H9 (cell line): ENCODE results near the gene PDE4DIP. TPM values are rescaled to one million over a fixed set of nuclear protein-coding genes. Genes with fewer than 3 reads are reported as not detected.
"Not testable (repeated sequence)": the region's sequence is repeated elsewhere in the genome, so short reads cannot be mapped to it uniquely, and the experiment has no call there.

Experiments used
- DNase-seq: peaks from one replicate; pipeline ENCODE4 v3.0.0-alpha.2; 2017
- H2AFZ ChIP-seq: one replicate; pipeline ENCODE4 v1.6.1; 2013; ENCODE audit warnings: mild to moderate bottlenecking, low read length, control low read depth, moderate library complexity
- H2AK5ac ChIP-seq: 2 replicates; pipeline ENCODE4 v1.6.1; 2013; ENCODE audit warnings: low read length, control low read depth, mixed read lengths; ENCODE audit not compliant: insufficient read length
- H2BK120ac ChIP-seq: one replicate; pipeline ENCODE4 v1.6.1; 2013; ENCODE audit warnings: low read depth, mild to moderate bottlenecking, low read length, control low read depth, inconsistent platforms; ENCODE audit not compliant: poor library complexity, severe bottlenecking
- H2BK12ac ChIP-seq: 2 replicates; pipeline ENCODE4 v1.6.1; 2013; ENCODE audit warnings: low read length, control low read depth, mixed read lengths, low read depth; ENCODE audit not compliant: insufficient read length
- H2BK15ac ChIP-seq: 2 replicates; pipeline ENCODE4 v1.6.1; 2013; ENCODE audit warnings: low read depth, low read length, control low read depth
- H2BK20ac ChIP-seq: one replicate; pipeline ENCODE4 v1.6.1; 2013; ENCODE audit warnings: low read depth, mild to moderate bottlenecking, low read length, control low read depth, inconsistent platforms; ENCODE audit not compliant: poor library complexity, severe bottlenecking
- H2BK5ac ChIP-seq: 2 replicates; pipeline ENCODE4 v1.6.1; 2013; ENCODE audit warnings: low read length, control low read depth, mixed read lengths; ENCODE audit not compliant: insufficient read length
- H3K14ac ChIP-seq: 2 replicates; pipeline ENCODE4 v1.6.1; 2013; ENCODE audit warnings: low read length, control low read depth; ENCODE audit not compliant: insufficient read depth
- H3K18ac ChIP-seq: 2 replicates; pipeline ENCODE4 v1.6.1; 2013; ENCODE audit warnings: low read depth, mild to moderate bottlenecking, mixed read lengths, low read length, control low read depth; ENCODE audit not compliant: insufficient read length
- H3K23ac ChIP-seq: 2 replicates; pipeline ENCODE4 v1.6.1; 2013; ENCODE audit warnings: low read length, control low read depth, mixed read lengths, low read depth; ENCODE audit not compliant: insufficient read length
- H3K23me2 ChIP-seq: 2 replicates; pipeline ENCODE4 v1.6.1; 2013; ENCODE audit warnings: low read depth, mild to moderate bottlenecking, mixed read lengths, low read length, control low read depth; ENCODE audit not compliant: insufficient read length, poor library complexity, severe bottlenecking
- H3K27ac ChIP-seq: 2 replicates; pipeline ENCODE4 v1.5.1; 2013; ENCODE audit warnings: low read length, control low read depth, mixed read lengths, low read depth; ENCODE audit not compliant: insufficient read length
- H3K27me3 ChIP-seq: 2 replicates; pipeline ENCODE4 v1.6.1; 2013; ENCODE audit warnings: low read length, control low read depth, inconsistent platforms; ENCODE audit not compliant: insufficient read depth
- H3K4ac ChIP-seq: 2 replicates; pipeline ENCODE4 v1.6.1; 2013; ENCODE audit warnings: low read depth, mild to moderate bottlenecking, control low read depth, inconsistent platforms, low read length, moderate library complexity
- H3K4me1 ChIP-seq: 2 replicates; pipeline ENCODE4 v1.6.1; 2013; ENCODE audit warnings: low read length, control low read depth, inconsistent platforms; ENCODE audit not compliant: insufficient read depth
- H3K4me2 ChIP-seq: 2 replicates; pipeline ENCODE4 v1.6.1; 2013; ENCODE audit warnings: low read length, control low read depth, mixed read lengths; ENCODE audit not compliant: insufficient read length, insufficient read depth
- H3K56ac ChIP-seq: 2 replicates; pipeline ENCODE4 v1.6.1; 2013; ENCODE audit warnings: low read depth, mild to moderate bottlenecking, mixed read lengths, low read length, control low read depth; ENCODE audit not compliant: insufficient read length
- H3K79me1 ChIP-seq: 2 replicates; pipeline ENCODE4 v1.6.1; 2013; ENCODE audit warnings: low read depth, mild to moderate bottlenecking, moderate library complexity, low read length, control low read depth, inconsistent platforms; ENCODE audit not compliant: insufficient read depth, poor library complexity, severe bottlenecking
- H3K79me2 ChIP-seq: 2 replicates; pipeline ENCODE4 v1.6.1; 2013; ENCODE audit warnings: low read length, control low read depth, inconsistent platforms; ENCODE audit not compliant: insufficient read depth
- H3K9ac ChIP-seq: 2 replicates; pipeline ENCODE4 v1.6.1; 2013; ENCODE audit warnings: low read length, control low read depth, mixed read lengths; ENCODE audit not compliant: insufficient read length; ENCODE audit errors: extremely low read depth
- H3K9me3 ChIP-seq: one replicate; pipeline ENCODE4 v1.6.1; 2013; ENCODE audit warnings: low read depth, low read length, inconsistent platforms; ENCODE audit not compliant: control insufficient read depth
- H3T11ph ChIP-seq: one replicate; pipeline ENCODE4 v1.6.1; 2013; ENCODE audit warnings: mild to moderate bottlenecking, low read length, control low read depth, inconsistent platforms
- H4K20me1 ChIP-seq: one replicate; pipeline ENCODE4 v1.6.1; 2013; ENCODE audit not compliant: control insufficient read depth, insufficient read length, insufficient read depth
- H4K5ac ChIP-seq: 2 replicates; pipeline ENCODE4 v1.6.1; 2013; ENCODE audit warnings: low read depth, mild to moderate bottlenecking, mixed read lengths, low read length, control low read depth; ENCODE audit not compliant: insufficient read length
- H4K8ac ChIP-seq: replicated peaks from 2 replicates; pipeline ENCODE4 v1.6.1; 2013; ENCODE audit warnings: low read length, control low read depth, mixed read lengths, low read depth; ENCODE audit not compliant: insufficient read length
- H4K91ac ChIP-seq: 2 replicates; pipeline ENCODE4 v1.6.1; 2013; ENCODE audit warnings: low read depth, mild to moderate bottlenecking, moderate library complexity, mixed read lengths, low read length, control low read depth; ENCODE audit not compliant: insufficient read length
- H3K27ac Mint-ChIP-seq, 3 experiments: 2 replicates in 2 of 3; 3 replicates in 1 of 3; pipeline ENCODE4 v1.8.0; 2020 to 2021; ENCODE audit warnings: mixed read lengths in 3 of 3, mild to moderate bottlenecking in 1 of 3, moderate library complexity in 1 of 3
- H3K27me3 Mint-ChIP-seq: 2 replicates; pipeline ENCODE4 v1.8.0; 2021; ENCODE audit warnings: low read depth, mild to moderate bottlenecking, moderate library complexity, mixed read lengths
- H3K36me3 Mint-ChIP-seq, 3 experiments: 2 replicates in 2 of 3; 3 replicates in 1 of 3; pipeline ENCODE4 v1.8.0; 2020 to 2021; ENCODE audit warnings: low read depth in 3 of 3, mixed read lengths in 3 of 3; ENCODE audit not compliant: insufficient read depth in 1 of 3
- H3K4me1 Mint-ChIP-seq, 2 experiments: 2 replicates each; pipeline ENCODE4 v1.8.0; 2020; ENCODE audit warnings: mixed read lengths in 2 of 2
- H3K4me3 Mint-ChIP-seq, 2 experiments: 2 replicates in 1 of 2; 3 replicates in 1 of 2; pipeline ENCODE4 v1.8.0; 2020 to 2021; ENCODE audit warnings: mild to moderate bottlenecking in 2 of 2, mixed read lengths in 2 of 2, moderate library complexity in 1 of 2
- H3K9me3 Mint-ChIP-seq, 2 experiments: 2 replicates in 1 of 2; 3 replicates in 1 of 2; pipeline ENCODE4 v1.8.0; 2020; ENCODE audit warnings: mild to moderate bottlenecking in 2 of 2, mixed read lengths in 2 of 2, moderate library complexity in 1 of 2
- WGBS: extraction: QIAGEN DNeasy Blood & Tissue Kit; methylation state at CpG from one replicate; pipeline ENCODE4 v1.1.7; 2013; ENCODE audit warnings: missing lambda C conversion rate, low lambda C conversion rate, mixed read lengths; ENCODE audit not compliant: insufficient read length; ENCODE audit errors: extremely low coverage; 5-methylcytosine and 5-hydroxymethylcytosine counted together
- total RNA-seq: library from RNA; stranded (reverse); gene quantifications from 2 replicates; pipeline ENCODE4 v1.2.1, GENCODE V29; 2021

The PDE4DIP gene
- total RNA-seq, 1 experiment from 2014 or later = 15.7 TPM

GRCh38 chr1:148992364-148992763 is 148.1 kb downstream of the PDE4DIP start:
- H3K9me3 Mint-ChIP-seq, H2BK12ac ChIP-seq, H3K14ac ChIP-seq, H3K79me1 ChIP-seq, H3K27ac Mint-ChIP-seq, H3K9ac ChIP-seq, H3K23me2 ChIP-seq, H3K4me1 ChIP-seq, H3K4ac ChIP-seq, H4K8ac ChIP-seq, H4K20me1 ChIP-seq, H2AK5ac ChIP-seq, H2BK120ac ChIP-seq, H3K4me2 ChIP-seq, H3K4me3 Mint-ChIP-seq, H2AFZ ChIP-seq, H3K18ac ChIP-seq, H3K27me3 ChIP-seq, H3T11ph ChIP-seq, H3K23ac ChIP-seq, H2BK5ac ChIP-seq, H4K91ac ChIP-seq, H3K4me1 Mint-ChIP-seq, DNase-seq, H2BK20ac ChIP-seq, H3K36me3 Mint-ChIP-seq, H3K56ac ChIP-seq, H3K79me2 ChIP-seq, H3K27me3 Mint-ChIP-seq, H2BK15ac ChIP-seq, H3K9me3 ChIP-seq, H3K27ac ChIP-seq, H4K5ac ChIP-seq: not testable (repeated sequence)
- no CpG with 5 or more reads among the region's 2 CpGs for WGBS

- no CpG with 5 or more reads among the region's 5 CpGs for WGBS
Measured at GRCh38 chr1:148996449-148997224, 152.4 kb downstream of the PDE4DIP start.

More at GRCh38 chr1:148996449-148997224, 152.4 kb downstream of the PDE4DIP start:
- not testable (repeated sequence) for H3K79me2 ChIP-seq, H3K4me2 ChIP-seq, H3K79me1 ChIP-seq, H3K9ac ChIP-seq, H2BK12ac ChIP-seq, DNase-seq, H3K9me3 ChIP-seq, H3K4ac ChIP-seq, H2AK5ac ChIP-seq, H3K36me3 Mint-ChIP-seq, H3K56ac ChIP-seq, H2BK120ac ChIP-seq, H2BK5ac ChIP-seq, H4K5ac ChIP-seq, H3K14ac ChIP-seq, H3K27me3 ChIP-seq, H3K4me1 ChIP-seq, H3K23me2 ChIP-seq, H2BK15ac ChIP-seq, H3K18ac ChIP-seq, H4K91ac ChIP-seq, H3K23ac ChIP-seq, H3K27ac Mint-ChIP-seq, H3K4me1 Mint-ChIP-seq, H2BK20ac ChIP-seq, H4K20me1 ChIP-seq, H4K8ac ChIP-seq, H3T11ph ChIP-seq, H3K27ac ChIP-seq, H3K9me3 Mint-ChIP-seq, H3K4me3 Mint-ChIP-seq, H2AFZ ChIP-seq, H3K27me3 Mint-ChIP-seq
